Activated T-helper 1 cell treated with anti-CD3 and anti-CD28 coated beads, Interleukin-12 subunit alpha, Interleukin-12 subunit beta, Interleukin-2, Interleukin-4 antibody, amounts not matched to agents 30 ng/mL and 10 ng/mL and 1 ng/mL, durations not matched to agents 14 hours and 24 hours and 36 hours (primary cell): ENCODE measurements around the gene LRRIQ4. TPM values are rescaled to one million over a fixed set of nuclear protein-coding genes. Genes with fewer than 3 reads are reported as not detected.
A peak's percentile ranks its signal among the peaks of the same experiment; 100 is the strongest.

ENCODE experiments used
- DNase-seq: peaks from one replicate; pipeline ENCODE4 v3.0.0; 2021; ENCODE audit warnings: low spot score
- H3K27ac Mint-ChIP-seq: one replicate; pipeline ENCODE4 v1.8.0; 2021; ENCODE audit warnings: mild to moderate bottlenecking, mixed read lengths
- H3K27me3 Mint-ChIP-seq: one replicate; pipeline ENCODE4 v1.8.0; 2022; ENCODE audit warnings: mild to moderate bottlenecking, moderate library complexity, mixed read lengths; ENCODE audit not compliant: insufficient read depth
- H3K36me3 Mint-ChIP-seq: one replicate; pipeline ENCODE4 v1.8.0; 2021; ENCODE audit warnings: low read depth, mixed read lengths
- H3K4me1 Mint-ChIP-seq: one replicate; pipeline ENCODE4 v1.8.0; 2021; ENCODE audit warnings: low read depth, mixed read lengths
- H3K4me3 Mint-ChIP-seq: one replicate; pipeline ENCODE4 v1.8.0; 2021; ENCODE audit warnings: mild to moderate bottlenecking, moderate library complexity, mixed read lengths
- H3K9me3 Mint-ChIP-seq: one replicate; pipeline ENCODE4 v1.8.0; 2021; ENCODE audit warnings: mixed read lengths
- intact Hi-C: fragments of 100-400 bp; cut with micrococcal nuclease; formaldehyde crosslinking; loops from one replicate; pipeline ENCODE4 v1.15.1; 2024
- total RNA-seq: library from RNA; stranded (reverse); gene quantifications from 2 replicates; pipeline ENCODE4 v1.2.3, GENCODE V29; 2022

LRRIQ4 gene
- total RNA-seq, 1 donor from 2014 or later, result 0.10 TPM

- no peak within 1 kb of the TSS for H3K27ac Mint-ChIP-seq
- H3K36me3 Mint-ChIP-seq, result peaks cover 3% of the 10 kb centered on the region
- peaks cover 37% of the 10 kb centered on the region for H3K4me1 Mint-ChIP-seq
- H3K4me3 Mint-ChIP-seq, result no peak within 1 kb of the TSS
- DNase-seq, result no peak
- peaks cover 2% of the 10 kb centered on the region for H3K27me3 Mint-ChIP-seq
- no peaks in the 10 kb centered on the region for H3K9me3 Mint-ChIP-seq
- intact Hi-C loops, result no loop called here
These were observed 57.0 kb downstream of the LRRIQ4 start, which contains the start of gene LRRC31 for GRCh38 chr3:169869484-169870220. TSS of gene LRRC31 (minus strand) at chr3:169869935. CDS start at chr3:169869807, 128 bp downstream.

- intact Hi-C loops, result no loop called here
- DNase-seq, result peak; percentile 5
- H3K9me3 Mint-ChIP-seq, result no peaks in the 10 kb centered on the region
- peak overlapping the region; percentile 1 for H3K4me3 Mint-ChIP-seq
- H3K36me3 Mint-ChIP-seq, result peaks cover 2% of the 10 kb centered on the region
- no peak overlapping the region for H3K27ac Mint-ChIP-seq
- H3K27me3 Mint-ChIP-seq, result no peaks in the 10 kb centered on the region
- peaks cover 26% of the 10 kb centered on the region for H3K4me1 Mint-ChIP-seq
These were observed 58.6 kb downstream of the LRRIQ4 start for GRCh38 chr3:169871129-169871886.

- no peaks in the 10 kb centered on the region for H3K4me1 Mint-ChIP-seq
- no peak overlapping the region for H3K4me3 Mint-ChIP-seq
- intact Hi-C loops, result no loop called here
These were observed 66.4 kb downstream of the LRRIQ4 start for GRCh38 chr3:169879013-169879557.

GRCh38 chr3:169879845-169880575 lies 67.3 kb downstream of the LRRIQ4 start:
- no peaks in the 10 kb centered on the region for H3K4me1 Mint-ChIP-seq
- H3K27ac Mint-ChIP-seq, result no peak overlapping the region
- peaks cover 5% of the 10 kb centered on the region for H3K27me3 Mint-ChIP-seq
- intact Hi-C loops, result no loop called here
- no peak overlapping the region for H3K4me3 Mint-ChIP-seq
- no peak for DNase-seq
- no peaks in the 10 kb centered on the region for H3K36me3 Mint-ChIP-seq
- H3K9me3 Mint-ChIP-seq, result no peaks in the 10 kb centered on the region

More at GRCh38 chr3:169879013-169879557, 66.4 kb downstream of the LRRIQ4 start:
- no peak for DNase-seq
- Mint-ChIP-seq H3K27me3 (no peaks in the 10 kb centered on the region), H3K27ac (no peak overlapping the region), H3K9me3 (no peaks in the 10 kb centered on the region), H3K36me3 (no peaks in the 10 kb centered on the region)

GRCh38 chr3:169880576-169881250 lies 68.0 kb downstream of the LRRIQ4 start:
- Mint-ChIP-seq H3K4me3 (no peak overlapping the region), H3K4me1 (no peaks in the 10 kb centered on the region), H3K27ac (no peak overlapping the region), H3K9me3 (no peaks in the 10 kb centered on the region), H3K36me3 (no peaks in the 10 kb centered on the region), H3K27me3 (peaks cover 5% of the 10 kb centered on the region)
- no peak for DNase-seq
- intact Hi-C loops, result no loop called here

- intact Hi-C loops, result no loop called here
- Mint-ChIP-seq H3K4me1 (no peaks in the 10 kb centered on the region), H3K27me3 (peaks cover 8% of the 10 kb centered on the region), H3K36me3 (no peaks in the 10 kb centered on the region), H3K27ac (no peak overlapping the region), H3K9me3 (no peaks in the 10 kb centered on the region), H3K4me3 (no peak overlapping the region)
- DNase-seq, result no peak
These were observed 74.0 kb downstream of the LRRIQ4 start for GRCh38 chr3:169886671-169887070.

Other genes starting within 250 kb of the LRRIQ4 start
- gene MECOM, start 149.2 kb upstream of the LRRIQ4 start, total RNA-seq, result not detected in 2 replicates
- gene TERC, start 47.8 kb upstream of the LRRIQ4 start, total RNA-seq, result 3.1 and 3.4 TPM in 2 replicates
- gene ACTRT3, start 43.3 kb upstream of the LRRIQ4 start, total RNA-seq, result 1.1 and 1.3 TPM in 2 replicates
- 14.5 and 16.8 TPM in 2 replicates for gene MYNN, start 39.5 kb upstream of the LRRIQ4 start, total RNA-seq
- gene LRRC34, start within 50 bp of the LRRIQ4 start, total RNA-seq, result 2.8 and 2.9 TPM in 2 replicates
- not detected in 2 replicates for gene LRRC31, start 57.1 kb downstream of the LRRIQ4 start, total RNA-seq
- not detected in 2 replicates for gene SAMD7, start 98.7 kb downstream of the LRRIQ4 start, total RNA-seq
- 75.4 and 85.7 TPM in 2 replicates for gene SEC62, start 153.9 kb downstream of the LRRIQ4 start, total RNA-seq
- 3.4 and 3.5 TPM in 2 replicates for gene GPR160, start 225.1 kb downstream of the LRRIQ4 start, total RNA-seq